ENCODE measurements around the gene FRRS1.
"Not testable (repeated sequence)": the region's sequence is repeated elsewhere in the genome, so short reads cannot be mapped to it uniquely, and the experiment has no call there.

FRRS1 gene

GRCh38 chr1:99766378-99766800 lies at the start of gene FRRS1:
TSS of gene FRRS1 (minus strand) at chr1:99766635. CDS start at chr1:99748768, 17,867 bp downstream.
- peak; percentile 77 for DNase-seq (ENCODE audit: low spot score)

- DNase-seq (ENCODE audit: low spot score) = no peak
Measured at GRCh38 chr1:99814373-99814900, 48.0 kb upstream of the FRRS1 start.

- DNase-seq (ENCODE audit: low spot score) = no peak
Measured at GRCh38 chr1:99811747-99812146, 45.3 kb upstream of the FRRS1 start.

GRCh38 chr1:99811075-99811474 lies 44.6 kb upstream of the FRRS1 start:
- DNase-seq (ENCODE audit: low spot score) = no peak

GRCh38 chr1:99808391-99809115 lies 42.1 kb upstream of the FRRS1 start:
- DNase-seq (ENCODE audit: low spot score) = peak; percentile 90

- no peak for DNase-seq (ENCODE audit: low spot score)
Measured at GRCh38 chr1:99806882-99807281, 40.4 kb upstream of the FRRS1 start.

GRCh38 chr1:99801584-99801983 lies 35.1 kb upstream of the FRRS1 start:
- no peak for DNase-seq (ENCODE audit: low spot score)

GRCh38 chr1:99793861-99794260 lies 27.4 kb upstream of the FRRS1 start:
- DNase-seq (ENCODE audit: low spot score) = not testable (repeated sequence)

GRCh38 chr1:99789715-99790114 lies 23.3 kb upstream of the FRRS1 start:
- no peak for DNase-seq (ENCODE audit: low spot score)

GRCh38 chr1:99788896-99789295 lies 22.5 kb upstream of the FRRS1 start:
- DNase-seq (ENCODE audit: low spot score) = no peak

- no peak for DNase-seq (ENCODE audit: low spot score)
Measured at GRCh38 chr1:99786751-99787501, 20.5 kb upstream of the FRRS1 start.

GRCh38 chr1:99784809-99785255 lies 18.4 kb upstream of the FRRS1 start:
- DNase-seq (ENCODE audit: low spot score) = no peak

GRCh38 chr1:99784143-99784542 lies 17.7 kb upstream of the FRRS1 start:
- DNase-seq (ENCODE audit: low spot score) = no peak

GRCh38 chr1:99782920-99783319 lies 16.5 kb upstream of the FRRS1 start:
- no peak for DNase-seq (ENCODE audit: low spot score)

GRCh38 chr1:99782397-99782796 lies 16.0 kb upstream of the FRRS1 start:
- no peak for DNase-seq (ENCODE audit: low spot score)

- DNase-seq (ENCODE audit: low spot score) = no peak
Measured at GRCh38 chr1:99781798-99782197, 15.4 kb upstream of the FRRS1 start.

- no peak for DNase-seq (ENCODE audit: low spot score)
Measured at GRCh38 chr1:99777752-99778151, 11.3 kb upstream of the FRRS1 start.

- no peak for DNase-seq (ENCODE audit: low spot score)
Measured at GRCh38 chr1:99776120-99776519, 9.7 kb upstream of the FRRS1 start.

- DNase-seq (ENCODE audit: low spot score) = no peak
Measured at GRCh38 chr1:99772809-99773208, 6.4 kb upstream of the FRRS1 start.

- no peak for DNase-seq (ENCODE audit: low spot score)
Measured at GRCh38 chr1:99771513-99771918, 5.1 kb upstream of the FRRS1 start.

GRCh38 chr1:99768524-99769245 lies 2.2 kb upstream of the FRRS1 start:
- no peak for DNase-seq (ENCODE audit: low spot score)

GRCh38 chr1:99768104-99768503 lies 1.7 kb upstream of the FRRS1 start:
- no peak for DNase-seq (ENCODE audit: low spot score)

All from GM03348 (cell line).